Upper lobe of right lung (tissue), 1 donor: Measurements from ENCODE around the gene SUCO. TPM values are rescaled to one million over a fixed set of nuclear protein-coding genes. Genes with fewer than 3 reads are reported as not detected.

Experiments
- ATAC-seq: fragments of 200-7000 bp; cut with Tn5 transposase; one replicate; pipeline ENCODE4 v1.9.1; 2020; ENCODE audit warnings: mild to moderate bottlenecking, moderate library complexity
- DNase-seq: peaks from one replicate; pipeline ENCODE4 v3.0.0-alpha.2; 2020
- H3K27ac ChIP-seq: fragments of 200-600 bp; one replicate; pipeline ENCODE4 v1.8.0; 2022
- H3K27me3 ChIP-seq: fragments of 200-600 bp; one replicate; pipeline ENCODE4 v1.8.0; 2022; ENCODE audit warnings: mild to moderate bottlenecking
- H3K36me3 ChIP-seq: fragments of 200-600 bp; one replicate; pipeline ENCODE4 v1.8.0; 2022
- H3K4me1 ChIP-seq: fragments of 200-600 bp; one replicate; pipeline ENCODE4 v1.8.0; 2022
- H3K4me3 ChIP-seq: fragments of 200-600 bp; one replicate; pipeline ENCODE4 v1.8.0; 2022; ENCODE audit warnings: mild to moderate bottlenecking
- H3K9me3 ChIP-seq: fragments of 200-600 bp; one replicate; pipeline ENCODE4 v1.8.0; 2022
- intact Hi-C: fragments of 100-400 bp; cut with DNase I; formaldehyde crosslinking; loops from one replicate; pipeline ENCODE4 v1.11.0; 2022
- total RNA-seq: library from RNA; stranded (reverse); fragmentation: NEBNext Ultra II Directional; extraction: Animal tissue kit (Norgen Biotek cat#: 25700); gene quantifications from one replicate; pipeline ENCODE4 v1.2.1, GENCODE V29; 2021
- TF ChIP-seq, protein P1 (sequence below): fragments of 200-600 bp; IDR thresholded peaks from one replicate; pipeline ENCODE4 v1.8.0; 2022; ENCODE audit warnings: antibody characterized with exemption
- donor health status: DM: no; HTN: yes; CAD: no; lungs with severe emphysema.

Gene SUCO
- total RNA-seq, 1 donor from 2014 or later, result 34.1 TPM

DNA sequence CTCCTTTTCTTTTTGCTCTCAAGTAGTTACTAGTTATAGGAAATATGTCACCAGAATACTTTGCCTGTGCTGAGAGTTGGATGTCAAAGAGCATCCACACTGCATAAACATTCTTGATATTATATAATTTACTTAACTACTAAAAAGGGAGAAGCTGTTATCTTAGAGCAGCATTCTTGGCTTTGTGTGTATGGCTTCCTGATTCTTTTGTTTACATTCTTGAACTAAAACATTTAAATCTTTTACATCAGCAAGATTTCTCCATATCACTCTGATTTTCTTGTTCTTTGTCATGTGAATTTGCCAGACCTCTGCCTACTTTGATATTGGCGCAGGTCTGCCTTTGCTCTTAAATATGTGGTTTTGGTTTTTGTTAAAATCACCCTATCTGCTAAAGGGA is 48.8 kb downstream of the SUCO start:
- H3K9me3 ChIP-seq, result no peaks in the 10 kb centered on the region
- intact Hi-C loops, result no loop called here
- H3K27ac ChIP-seq, result no peak overlapping the region
- DNase-seq, result no peak
- TF ChIP-seq, protein P1, sequence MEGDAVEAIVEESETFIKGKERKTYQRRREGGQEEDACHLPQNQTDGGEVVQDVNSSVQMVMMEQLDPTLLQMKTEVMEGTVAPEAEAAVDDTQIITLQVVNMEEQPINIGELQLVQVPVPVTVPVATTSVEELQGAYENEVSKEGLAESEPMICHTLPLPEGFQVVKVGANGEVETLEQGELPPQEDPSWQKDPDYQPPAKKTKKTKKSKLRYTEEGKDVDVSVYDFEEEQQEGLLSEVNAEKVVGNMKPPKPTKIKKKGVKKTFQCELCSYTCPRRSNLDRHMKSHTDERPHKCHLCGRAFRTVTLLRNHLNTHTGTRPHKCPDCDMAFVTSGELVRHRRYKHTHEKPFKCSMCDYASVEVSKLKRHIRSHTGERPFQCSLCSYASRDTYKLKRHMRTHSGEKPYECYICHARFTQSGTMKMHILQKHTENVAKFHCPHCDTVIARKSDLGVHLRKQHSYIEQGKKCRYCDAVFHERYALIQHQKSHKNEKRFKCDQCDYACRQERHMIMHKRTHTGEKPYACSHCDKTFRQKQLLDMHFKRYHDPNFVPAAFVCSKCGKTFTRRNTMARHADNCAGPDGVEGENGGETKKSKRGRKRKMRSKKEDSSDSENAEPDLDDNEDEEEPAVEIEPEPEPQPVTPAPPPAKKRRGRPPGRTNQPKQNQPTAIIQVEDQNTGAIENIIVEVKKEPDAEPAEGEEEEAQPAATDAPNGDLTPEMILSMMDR, result no peak
- no peak for ATAC-seq
- H3K4me1 ChIP-seq, result no peaks in the 10 kb centered on the region
- H3K36me3 ChIP-seq, result peaks cover 28% of the 10 kb centered on the region
- H3K27me3 ChIP-seq, result no peaks in the 10 kb centered on the region
- H3K4me3 ChIP-seq, result no peak overlapping the region

GRCh38 chr1:172582889-172583288 is 49.9 kb downstream of the SUCO start:
- Histone ChIP-seq H3K27ac (no peak overlapping the region), H3K9me3 (no peaks in the 10 kb centered on the region), H3K4me1 (no peaks in the 10 kb centered on the region), H3K27me3 (no peaks in the 10 kb centered on the region), H3K36me3 (peaks cover 19% of the 10 kb centered on the region), H3K4me3 (no peak overlapping the region)
- TF ChIP-seq, protein P1, result no peak
- intact Hi-C loops, result no loop called here
- DNase-seq, result no peak
- ATAC-seq, result no peak

DNA sequence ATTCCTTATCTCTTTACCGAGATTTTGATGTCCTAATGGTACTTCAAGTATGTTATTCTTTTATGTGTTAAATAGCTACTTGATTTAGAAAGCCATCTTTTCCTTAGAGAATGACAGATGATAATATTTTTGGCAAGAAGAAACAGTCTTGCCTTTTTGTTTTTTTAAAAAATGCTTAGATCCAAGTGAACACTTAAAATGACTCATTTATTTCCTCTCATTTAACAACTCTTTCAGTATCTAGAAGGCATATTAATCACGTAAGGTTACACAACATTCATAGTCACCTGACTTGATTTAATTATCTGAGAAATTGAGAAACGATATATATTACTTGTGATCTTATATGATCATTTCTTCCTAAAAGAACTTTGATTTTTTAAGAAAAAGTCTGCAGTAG is 52.4 kb downstream of the SUCO start:
- H3K4me1 ChIP-seq, result no peaks in the 10 kb centered on the region
- intact Hi-C loops, result no loop called here
- no peaks in the 10 kb centered on the region for H3K27me3 ChIP-seq
- TF ChIP-seq, protein P1, result no peak
- H3K9me3 ChIP-seq, result no peaks in the 10 kb centered on the region
- H3K27ac ChIP-seq, result no peak overlapping the region
- ATAC-seq (no peak), DNase-seq (no peak)
- no peak overlapping the region for H3K4me3 ChIP-seq
- H3K36me3 ChIP-seq, result peaks cover 13% of the 10 kb centered on the region

DNA sequence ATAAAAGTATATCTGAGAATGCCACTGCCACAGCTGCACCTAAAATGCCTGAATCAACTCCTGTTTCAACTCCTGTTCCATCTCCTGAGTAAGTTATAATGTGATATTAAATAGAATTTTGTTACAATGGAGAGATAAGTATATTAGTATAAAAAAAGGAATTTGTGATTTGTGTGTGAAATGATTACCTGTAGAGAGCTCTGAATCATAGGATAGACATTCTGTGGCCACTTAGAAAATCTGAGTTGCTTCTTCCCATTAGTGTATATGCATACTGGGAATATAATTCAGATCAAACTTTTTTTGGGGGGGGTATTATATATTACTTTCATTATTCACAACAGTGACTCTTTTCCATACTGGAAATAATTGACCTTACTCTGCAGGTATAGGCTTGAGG is 52.9 kb downstream of the SUCO start:
- TF ChIP-seq, protein P1, result no peak
- H3K4me3 ChIP-seq, result no peak overlapping the region
- no peak for DNase-seq
- no peak overlapping the region for H3K27ac ChIP-seq
- intact Hi-C loops, result no loop called here
- H3K4me1 ChIP-seq, result no peaks in the 10 kb centered on the region
- H3K36me3 ChIP-seq, result peaks cover 18% of the 10 kb centered on the region
- no peaks in the 10 kb centered on the region for H3K27me3 ChIP-seq
- ATAC-seq, result no peak
- H3K9me3 ChIP-seq, result no peaks in the 10 kb centered on the region

GRCh38 chr1:172588296-172589291 is 55.6 kb downstream of the SUCO start:
- Histone ChIP-seq H3K36me3 (peaks cover 27% of the 10 kb centered on the region), H3K9me3 (no peaks in the 10 kb centered on the region), H3K4me3 (no peak overlapping the region), H3K4me1 (no peaks in the 10 kb centered on the region), H3K27me3 (no peaks in the 10 kb centered on the region), H3K27ac (no peak overlapping the region)
- DNase-seq (no peak), ATAC-seq (peak; percentile 49)
- intact Hi-C loops, result no loop called here
- TF ChIP-seq, protein P1, result no peak
